GM12864 (cell line): ENCODE measurements around the gene SMARCA2.

Experiments used
- DNase-seq: peaks from one replicate; pipeline ENCODE4 v3.0.0-alpha.2; 2011; ENCODE audit warnings: low read depth
- H3K4me3 ChIP-seq: 2 replicates; pipeline ENCODE4 v1.5.1; 2011; ENCODE audit warnings: mild to moderate bottlenecking, low read depth, low read length, control low read depth
- TF ChIP-seq, protein P1 (sequence below): IDR thresholded peaks from 2 replicates; pipeline ENCODE4 v1.5.1; 2011; ENCODE audit warnings: low read depth, mild to moderate bottlenecking, moderate library complexity, low read length, control low read depth, inconsistent platforms; ENCODE audit errors: missing control alignments

The SMARCA2 gene

DNA sequence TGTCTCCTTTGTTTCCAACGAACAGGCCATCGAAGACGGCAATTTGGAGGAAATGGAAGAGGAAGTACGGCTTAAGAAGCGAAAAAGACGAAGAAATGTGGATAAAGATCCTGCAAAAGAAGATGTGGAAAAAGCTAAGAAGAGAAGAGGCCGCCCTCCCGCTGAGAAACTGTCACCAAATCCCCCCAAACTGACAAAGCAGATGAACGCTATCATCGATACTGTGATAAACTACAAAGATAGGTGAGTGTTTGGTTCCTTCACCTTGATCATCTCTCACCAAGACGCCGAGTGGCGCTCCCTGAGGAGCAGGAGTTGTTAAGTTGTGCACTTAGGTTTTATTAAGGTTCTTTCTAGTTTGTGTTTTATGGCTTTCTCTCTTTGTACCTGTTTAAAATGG lies 146.5 kb downstream of the SMARCA2 start:
- no peak overlapping the region for H3K4me3 ChIP-seq
- DNase-seq = no peak
- TF ChIP-seq, protein P1, sequence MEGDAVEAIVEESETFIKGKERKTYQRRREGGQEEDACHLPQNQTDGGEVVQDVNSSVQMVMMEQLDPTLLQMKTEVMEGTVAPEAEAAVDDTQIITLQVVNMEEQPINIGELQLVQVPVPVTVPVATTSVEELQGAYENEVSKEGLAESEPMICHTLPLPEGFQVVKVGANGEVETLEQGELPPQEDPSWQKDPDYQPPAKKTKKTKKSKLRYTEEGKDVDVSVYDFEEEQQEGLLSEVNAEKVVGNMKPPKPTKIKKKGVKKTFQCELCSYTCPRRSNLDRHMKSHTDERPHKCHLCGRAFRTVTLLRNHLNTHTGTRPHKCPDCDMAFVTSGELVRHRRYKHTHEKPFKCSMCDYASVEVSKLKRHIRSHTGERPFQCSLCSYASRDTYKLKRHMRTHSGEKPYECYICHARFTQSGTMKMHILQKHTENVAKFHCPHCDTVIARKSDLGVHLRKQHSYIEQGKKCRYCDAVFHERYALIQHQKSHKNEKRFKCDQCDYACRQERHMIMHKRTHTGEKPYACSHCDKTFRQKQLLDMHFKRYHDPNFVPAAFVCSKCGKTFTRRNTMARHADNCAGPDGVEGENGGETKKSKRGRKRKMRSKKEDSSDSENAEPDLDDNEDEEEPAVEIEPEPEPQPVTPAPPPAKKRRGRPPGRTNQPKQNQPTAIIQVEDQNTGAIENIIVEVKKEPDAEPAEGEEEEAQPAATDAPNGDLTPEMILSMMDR = no peak

DNA sequence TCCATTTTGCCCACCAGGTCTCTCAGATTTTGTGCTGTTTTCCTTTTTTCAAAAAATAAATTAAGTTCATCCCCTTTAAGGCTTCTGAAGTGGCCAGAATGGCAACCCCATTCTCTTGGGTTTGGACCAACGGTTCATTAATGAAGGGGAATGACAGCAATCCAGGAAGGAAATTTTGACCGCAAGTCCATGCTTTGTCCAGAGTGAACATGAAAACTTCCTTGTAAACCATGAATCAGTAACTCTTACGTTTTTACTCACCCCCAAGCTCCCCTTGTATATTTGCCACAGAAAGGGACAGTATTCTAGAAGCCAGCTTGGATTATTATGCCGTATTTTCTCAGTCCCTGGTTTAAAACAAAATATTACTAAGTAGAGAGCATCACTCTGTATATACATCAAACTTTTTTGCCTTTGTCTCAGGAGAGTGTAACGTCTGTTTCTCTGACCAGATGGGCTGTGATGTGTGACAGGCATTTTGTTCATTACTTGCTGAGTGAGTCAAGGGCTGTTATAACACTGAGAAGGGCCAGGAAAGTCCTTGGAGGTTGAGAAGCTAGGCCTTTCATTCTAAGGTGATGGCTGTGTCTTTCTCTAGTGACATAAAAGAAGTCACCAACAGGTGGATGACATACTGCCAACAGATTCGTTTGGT lies 148.2 kb downstream of the SMARCA2 start:
- H3K4me3 ChIP-seq = no peak overlapping the region

DNA sequence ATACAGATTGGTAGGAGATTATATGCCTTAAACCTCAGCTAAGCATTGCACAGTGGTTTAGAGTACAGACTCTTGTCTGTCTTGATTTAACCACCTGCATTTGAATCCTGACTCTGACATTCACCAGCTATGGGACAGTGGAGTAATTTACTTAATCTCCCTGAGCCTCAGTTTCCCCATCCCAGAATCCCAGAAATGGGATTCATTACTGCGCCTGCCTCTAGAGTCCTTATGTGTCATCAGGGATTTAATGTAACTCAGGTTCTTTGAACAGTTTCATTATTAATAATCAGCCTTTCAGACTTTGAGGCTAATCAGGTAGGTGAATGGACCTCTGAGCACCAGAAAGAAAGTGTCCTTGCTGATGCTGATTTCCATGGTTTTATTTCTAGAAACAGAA lies 149.1 kb downstream of the SMARCA2 start:
- no peak for DNase-seq
- TF ChIP-seq, protein P1 = no peak
- H3K4me3 ChIP-seq = no peak overlapping the region

More for the DNA sequence above, 148.2 kb downstream of the SMARCA2 start:
- no peak for DNase-seq
- TF ChIP-seq, protein P1 = no peak

DNA sequence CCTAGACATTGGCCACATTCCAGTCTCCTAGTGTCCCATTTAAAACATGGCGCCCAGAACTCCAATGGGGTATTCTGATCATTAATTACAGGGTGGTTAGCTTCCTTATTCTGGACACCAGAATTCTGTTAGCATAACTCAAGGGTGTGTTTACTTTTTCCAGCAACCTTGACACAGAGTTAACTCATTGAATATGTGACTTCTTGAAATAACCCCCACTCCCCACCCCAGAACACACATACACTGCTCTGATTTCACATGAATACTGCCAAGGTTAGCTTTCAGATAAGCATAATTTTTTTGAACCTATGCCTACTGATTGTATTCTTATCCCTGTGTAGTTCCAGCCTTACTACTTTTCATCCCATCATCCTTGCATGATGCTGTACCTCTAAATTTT lies 151.1 kb downstream of the SMARCA2 start:
- TF ChIP-seq, protein P1 = no peak
- no peak for DNase-seq
- H3K4me3 ChIP-seq = no peak overlapping the region

DNA sequence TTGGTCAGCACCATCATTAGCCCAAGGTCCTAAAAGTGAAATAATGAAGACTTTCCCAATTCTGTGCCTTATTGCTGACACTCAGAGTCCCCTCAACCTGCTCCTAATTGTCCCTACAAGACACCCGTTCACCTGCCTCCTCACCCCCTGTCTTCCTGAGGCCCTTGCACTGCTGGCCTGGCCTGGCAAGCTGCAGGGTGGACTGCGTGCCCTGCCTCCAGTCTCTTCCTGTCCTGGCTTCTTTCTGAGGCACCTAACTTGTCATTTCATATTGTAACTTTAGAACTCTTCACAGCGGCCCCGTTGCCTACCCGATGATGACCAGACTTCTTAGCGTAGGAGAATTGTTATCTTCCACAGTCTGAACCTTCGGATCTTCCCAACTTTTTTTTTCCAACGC lies 153.9 kb downstream of the SMARCA2 start:
- DNase-seq = no peak
- TF ChIP-seq, protein P1 = no peak
- H3K4me3 ChIP-seq = no peak overlapping the region

DNA sequence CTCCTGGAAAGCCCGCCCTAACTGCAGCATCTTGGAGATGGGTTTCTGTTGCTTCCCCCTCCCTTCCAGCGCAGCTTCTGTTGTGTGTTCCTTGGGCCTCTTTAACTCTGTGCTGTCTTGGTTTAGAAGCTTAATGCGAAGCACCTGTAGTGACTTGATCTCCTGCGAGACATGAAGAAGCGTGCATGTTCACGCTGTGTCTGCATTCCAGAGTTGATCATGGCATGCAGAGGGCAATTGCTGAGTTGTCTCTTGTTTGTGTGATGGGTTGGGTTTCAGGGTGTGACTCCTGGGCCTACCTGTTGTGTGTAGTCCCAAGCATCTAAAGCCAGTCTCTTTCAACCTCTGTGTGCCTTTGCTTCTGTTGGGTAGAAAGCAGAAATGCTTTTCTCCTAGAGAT lies 155.6 kb downstream of the SMARCA2 start:
- TF ChIP-seq, protein P1 = no peak
- H3K4me3 ChIP-seq = no peak overlapping the region
- DNase-seq = no peak

DNA sequence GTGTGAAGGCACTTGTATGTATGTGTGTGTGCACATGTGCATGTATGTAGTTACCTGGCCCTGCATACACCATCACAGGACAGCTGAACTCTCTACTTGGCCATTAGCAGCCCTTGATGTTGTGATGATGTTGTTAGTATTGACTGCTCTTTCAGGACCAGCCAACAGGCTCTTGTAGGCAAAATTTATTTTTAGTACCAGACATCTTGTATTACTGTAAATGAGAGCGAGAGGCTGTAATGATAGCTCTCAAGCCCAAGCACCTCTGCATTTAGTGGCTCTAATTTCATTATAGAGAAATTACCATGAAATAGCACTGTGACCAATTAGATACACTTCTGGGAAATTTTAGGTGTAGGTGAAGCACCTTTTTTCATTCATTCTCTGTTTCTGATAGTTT lies 158.0 kb downstream of the SMARCA2 start:
- no peak for DNase-seq
- no peak overlapping the region for H3K4me3 ChIP-seq
- TF ChIP-seq, protein P1 = no peak
